C4-2B (cell line): ENCODE data around the gene TMEM125.

Experiments
- H3K27ac ChIP-seq: fragments of 450-650 bp; 2 replicates; pipeline ENCODE4 v1.5.1; 2017
- CTCF ChIP-seq: fragments of 450-650 bp; conservative IDR thresholded peaks from 2 replicates; pipeline ENCODE4 v1.5.1; 2017; ENCODE audit warnings: mild to moderate bottlenecking
- ZFX ChIP-seq: fragments of 450-650 bp; IDR thresholded peaks from 2 replicates; pipeline ENCODE4 v1.6.1; 2017

TMEM125 gene

GRCh38 chr1:43256675-43257570 is 12.9 kb upstream of the TMEM125 start:
- peak overlapping the region; percentile 77 for H3K27ac ChIP-seq
- TF ChIP-seq CTCF: no peak
- no peak for TF ChIP-seq ZFX

- TF ChIP-seq ZFX (no peak), CTCF (no peak)
- no peak overlapping the region for H3K27ac ChIP-seq
Measured at GRCh38 chr1:43258370-43258769, 11.4 kb upstream of the TMEM125 start.

- TF ChIP-seq ZFX (no peak), CTCF (no peak)
- no peak overlapping the region for H3K27ac ChIP-seq
Measured at GRCh38 chr1:43265431-43265830, 4.4 kb upstream of the TMEM125 start.

GRCh38 chr1:43266881-43267280 is 2.9 kb upstream of the TMEM125 start:
- TF ChIP-seq CTCF (no peak), ZFX (no peak)

GRCh38 chr1:43267291-43267805 is 2.4 kb upstream of the TMEM125 start:
- TF ChIP-seq ZFX (no peak), CTCF (no peak)
- H3K27ac ChIP-seq: no peak overlapping the region

More at GRCh38 chr1:43266881-43267280, 2.9 kb upstream of the TMEM125 start:
- no peak overlapping the region for H3K27ac ChIP-seq

GRCh38 chr1:43267818-43268425 is 1.9 kb upstream of the TMEM125 start:
- no peak for TF ChIP-seq ZFX
- TF ChIP-seq CTCF: no peak
- no peak overlapping the region for H3K27ac ChIP-seq
